ENCODE data around the gene TSPAN5. TPM values are rescaled to one million over a fixed set of nuclear protein-coding genes. Genes with fewer than 3 reads are reported as not detected.

TSPAN5 gene
- polyA plus RNA-seq, 1 of the 3 experiments (the other 2 are of a cell fraction), result 38.6 TPM

DNA sequence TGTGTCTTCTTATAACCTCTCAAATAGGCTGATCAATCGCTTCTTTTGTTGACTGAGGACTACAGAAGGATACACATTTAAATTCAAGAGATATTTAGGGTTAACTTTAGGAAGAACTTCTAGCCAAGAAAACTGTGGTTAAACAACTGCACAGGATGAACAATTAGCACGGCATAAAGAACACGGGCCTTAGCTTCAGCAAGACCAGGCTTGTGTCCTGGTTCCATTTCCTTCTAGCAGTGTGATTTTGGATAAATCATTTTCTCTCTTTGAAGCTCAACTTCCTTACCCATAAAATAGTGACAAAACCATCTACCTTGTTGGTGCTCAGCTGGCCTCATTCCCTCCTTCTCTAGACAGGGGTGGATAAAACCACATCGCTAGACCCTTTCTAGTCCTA, 117.6 kb downstream of the TSPAN5 start:
- H4K20me1 ChIP-seq (ENCODE audit: insufficient read depth), result 0 out of 2 replicates have a peak, but pooled peaks cover 6% of the 10 kb centered on the region
- ChIA-PET CTCF (no interaction called here), POLR2A (no interaction called here)
- no peaks in the 10 kb centered on the region for H3K27me3 ChIP-seq (ENCODE audit: insufficient read depth)
- no peak overlapping the region for H3K4me2 ChIP-seq
- no peak overlapping the region for H3K9ac ChIP-seq
- H3F3A ChIP-seq (replicated peaks; ENCODE audit: insufficient read depth), result no peaks in the 10 kb centered on the region
- WGBS (ENCODE audit: low lambda C conversion rate), result 95% methylated on average over 4 of the region's 4 CpGs
- peaks cover 85% of the 10 kb centered on the region for H3K79me2 ChIP-seq (ENCODE audit: insufficient read depth)
- no peak for DNase-seq
- H3K4me1 ChIP-seq (ENCODE audit: control insufficient read depth in 1 of 2, insufficient read depth in 2 of 2, low read depth in 1 of 2, low read length in 1 of 2), result no peaks in the 10 kb centered on the region
- no peaks in the 10 kb centered on the region for H3K9me3 ChIP-seq
- no peak for TF ChIP-seq RFX5 (IDR thresholded peaks at IDR 0.05; ENCODE audit: low read length)
- H3K27ac ChIP-seq (ENCODE audit: low read depth in 2 of 2, low read length in 1 of 2), result no peak overlapping the region
- no peaks in the 10 kb centered on the region for H3K36me3 ChIP-seq (replicated peaks in 1 of 2; ENCODE audit: control insufficient read depth in 1 of 2, insufficient read depth in 2 of 2, low read length in 1 of 2)
- H3K9me2 ChIP-seq, result no peaks in the 10 kb centered on the region
- H3K4me3 ChIP-seq (ENCODE audit: low read depth in 2 of 2, low read length in 1 of 2), result no peak overlapping the region
- H2AFZ ChIP-seq (ENCODE audit: low read depth), result no peak overlapping the region

- ChIA-PET CTCF (interaction anchor here (0.5 kb wide), 1 partner anchor 190 kb away, joined by 3 read pairs; no protein-coding TSS in a partner anchor), POLR2A (no interaction called here)
- no peaks in the 10 kb centered on the region for H3K4me1 ChIP-seq (ENCODE audit: control insufficient read depth in 1 of 2, insufficient read depth in 2 of 2, low read depth in 1 of 2, low read length in 1 of 2)
- H3K27ac ChIP-seq (ENCODE audit: low read depth in 2 of 2, low read length in 1 of 2), result no peak overlapping the region; a peak in 1 of 4 replicates
- H2AFZ ChIP-seq (ENCODE audit: low read depth), result no peak overlapping the region
- 0 out of 2 replicates have a peak, but pooled peaks cover 6% of the 10 kb centered on the region for H4K20me1 ChIP-seq (ENCODE audit: insufficient read depth)
- no peaks in the 10 kb centered on the region for H3K9me2 ChIP-seq
- no peaks in the 10 kb centered on the region for H3K36me3 ChIP-seq (replicated peaks in 1 of 2; ENCODE audit: control insufficient read depth in 1 of 2, insufficient read depth in 2 of 2, low read length in 1 of 2)
- no peak for DNase-seq
- WGBS (ENCODE audit: low lambda C conversion rate), result 98% methylated on average over 5 of the region's 5 CpGs
- H3K9me3 ChIP-seq, result no peaks in the 10 kb centered on the region
- H3F3A ChIP-seq (replicated peaks; ENCODE audit: insufficient read depth), result no peaks in the 10 kb centered on the region
- TF ChIP-seq, protein P1, sequence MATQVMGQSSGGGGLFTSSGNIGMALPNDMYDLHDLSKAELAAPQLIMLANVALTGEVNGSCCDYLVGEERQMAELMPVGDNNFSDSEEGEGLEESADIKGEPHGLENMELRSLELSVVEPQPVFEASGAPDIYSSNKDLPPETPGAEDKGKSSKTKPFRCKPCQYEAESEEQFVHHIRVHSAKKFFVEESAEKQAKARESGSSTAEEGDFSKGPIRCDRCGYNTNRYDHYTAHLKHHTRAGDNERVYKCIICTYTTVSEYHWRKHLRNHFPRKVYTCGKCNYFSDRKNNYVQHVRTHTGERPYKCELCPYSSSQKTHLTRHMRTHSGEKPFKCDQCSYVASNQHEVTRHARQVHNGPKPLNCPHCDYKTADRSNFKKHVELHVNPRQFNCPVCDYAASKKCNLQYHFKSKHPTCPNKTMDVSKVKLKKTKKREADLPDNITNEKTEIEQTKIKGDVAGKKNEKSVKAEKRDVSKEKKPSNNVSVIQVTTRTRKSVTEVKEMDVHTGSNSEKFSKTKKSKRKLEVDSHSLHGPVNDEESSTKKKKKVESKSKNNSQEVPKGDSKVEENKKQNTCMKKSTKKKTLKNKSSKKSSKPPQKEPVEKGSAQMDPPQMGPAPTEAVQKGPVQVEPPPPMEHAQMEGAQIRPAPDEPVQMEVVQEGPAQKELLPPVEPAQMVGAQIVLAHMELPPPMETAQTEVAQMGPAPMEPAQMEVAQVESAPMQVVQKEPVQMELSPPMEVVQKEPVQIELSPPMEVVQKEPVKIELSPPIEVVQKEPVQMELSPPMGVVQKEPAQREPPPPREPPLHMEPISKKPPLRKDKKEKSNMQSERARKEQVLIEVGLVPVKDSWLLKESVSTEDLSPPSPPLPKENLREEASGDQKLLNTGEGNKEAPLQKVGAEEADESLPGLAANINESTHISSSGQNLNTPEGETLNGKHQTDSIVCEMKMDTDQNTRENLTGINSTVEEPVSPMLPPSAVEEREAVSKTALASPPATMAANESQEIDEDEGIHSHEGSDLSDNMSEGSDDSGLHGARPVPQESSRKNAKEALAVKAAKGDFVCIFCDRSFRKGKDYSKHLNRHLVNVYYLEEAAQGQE (IDR thresholded peaks at IDR 0.05; ENCODE audit: low read depth, low read length), result no peak
- TF ChIP-seq GABPA (IDR thresholded peaks at IDR 0.05; ENCODE audit: low read depth) (no peak), TEAD4 (IDR thresholded peaks at IDR 0.05; ENCODE audit: borderline replicate concordance, insufficient read depth) (no peak), JUND (IDR thresholded peaks at IDR 0.05) (no peak)
- no peaks in the 10 kb centered on the region for H3K27me3 ChIP-seq (ENCODE audit: insufficient read depth)
- H3K9ac ChIP-seq, result no peak overlapping the region
- H3K79me2 ChIP-seq (ENCODE audit: insufficient read depth), result peaks cover 74% of the 10 kb centered on the region
- no peak overlapping the region for H3K4me2 ChIP-seq
- H3K4me3 ChIP-seq (ENCODE audit: low read depth in 2 of 2, low read length in 1 of 2), result no peak overlapping the region
Observed at GRCh38 chr4:98539741-98540140, 118.7 kb downstream of the TSPAN5 start.

DNA sequence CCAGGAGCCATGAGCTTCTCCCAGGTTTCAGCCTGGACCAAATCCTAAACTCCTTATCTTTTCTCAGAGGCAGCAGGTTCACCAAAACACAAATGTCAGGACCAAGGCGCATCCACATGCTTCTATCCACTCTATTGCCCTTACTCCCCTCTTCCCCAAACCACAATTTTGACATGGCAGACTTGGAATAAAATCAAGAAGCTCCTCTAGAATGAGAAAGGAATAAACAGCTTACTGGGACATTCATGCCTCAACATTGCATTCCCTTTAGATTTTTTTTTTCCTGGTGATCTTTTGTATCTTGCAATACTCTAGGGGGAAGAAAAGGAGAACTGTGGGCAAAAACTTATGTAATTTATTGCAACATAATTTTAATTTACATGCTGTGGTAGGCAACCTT, 119.1 kb downstream of the TSPAN5 start:
- Histone ChIP-seq H3K36me3 (replicated peaks in 1 of 2; ENCODE audit: control insufficient read depth in 1 of 2, insufficient read depth in 2 of 2, low read length in 1 of 2) (no peaks in the 10 kb centered on the region), H3K4me1 (ENCODE audit: control insufficient read depth in 1 of 2, insufficient read depth in 2 of 2, low read depth in 1 of 2, low read length in 1 of 2) (no peaks in the 10 kb centered on the region), H3K9ac (no peak overlapping the region), H3K79me2 (ENCODE audit: insufficient read depth) (peaks cover 71% of the 10 kb centered on the region), H3K4me3 (ENCODE audit: low read depth in 2 of 2, low read length in 1 of 2) (no peak overlapping the region), H3K27me3 (ENCODE audit: insufficient read depth) (no peaks in the 10 kb centered on the region), H3F3A (replicated peaks; ENCODE audit: insufficient read depth) (no peaks in the 10 kb centered on the region), H3K9me2 (no peaks in the 10 kb centered on the region), H3K4me2 (no peak overlapping the region), H4K20me1 (ENCODE audit: insufficient read depth) (0 out of 2 replicates have a peak, but pooled peaks cover 6% of the 10 kb centered on the region), H3K27ac (ENCODE audit: low read depth in 2 of 2, low read length in 1 of 2) (no peak overlapping the region; a peak in 1 of 4 replicates), H3K9me3 (no peaks in the 10 kb centered on the region), H2AFZ (ENCODE audit: low read depth) (no peak overlapping the region)
- no peak for DNase-seq
- POLR2A ChIA-PET, result no interaction called here
- 89% methylated on average over 1 of the region's 1 CpG for WGBS (ENCODE audit: low lambda C conversion rate)
- CTCF ChIA-PET, result interaction anchor here (1.0 kb wide), 1 partner anchor 8 kb away, joined by 3 read pairs; no protein-coding TSS in a partner anchor
- TF ChIP-seq PBX3 (IDR thresholded peaks at IDR 0.05) (no peak), ZBTB33 (IDR thresholded peaks at IDR 0.05; ENCODE audit: borderline replicate concordance, low read depth) (no peak), GABPA (IDR thresholded peaks at IDR 0.05; ENCODE audit: low read depth) (no peak), TCF12 (IDR thresholded peaks at IDR 0.05) (no peak), TEAD4 (IDR thresholded peaks at IDR 0.05; ENCODE audit: borderline replicate concordance, insufficient read depth) (no peak), TAF1 (IDR thresholded peaks at IDR 0.05; ENCODE audit: borderline replicate concordance, low read depth, low read length) (no peak), SIN3A (IDR thresholded peaks at IDR 0.05; ENCODE audit: borderline replicate concordance, low read depth, low read length) (no peak), ELF1 (IDR thresholded peaks at IDR 0.05) (no peak), SMC3 (IDR thresholded peaks at IDR 0.05; ENCODE audit: low read depth, low read length) (no peak), POLR2AphosphoS5 (IDR thresholded peaks at IDR 0.05; ENCODE audit: low read depth, low read length) (no peak)
- TF ChIP-seq, protein P2, sequence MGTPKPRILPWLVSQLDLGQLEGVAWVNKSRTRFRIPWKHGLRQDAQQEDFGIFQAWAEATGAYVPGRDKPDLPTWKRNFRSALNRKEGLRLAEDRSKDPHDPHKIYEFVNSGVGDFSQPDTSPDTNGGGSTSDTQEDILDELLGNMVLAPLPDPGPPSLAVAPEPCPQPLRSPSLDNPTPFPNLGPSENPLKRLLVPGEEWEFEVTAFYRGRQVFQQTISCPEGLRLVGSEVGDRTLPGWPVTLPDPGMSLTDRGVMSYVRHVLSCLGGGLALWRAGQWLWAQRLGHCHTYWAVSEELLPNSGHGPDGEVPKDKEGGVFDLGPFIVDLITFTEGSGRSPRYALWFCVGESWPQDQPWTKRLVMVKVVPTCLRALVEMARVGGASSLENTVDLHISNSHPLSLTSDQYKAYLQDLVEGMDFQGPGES (IDR thresholded peaks at IDR 0.05; ENCODE audit: low read depth, low read length), result no peak

Measured in SK-N-SH (cell line).